GM18526 (cell line): Measurements from ENCODE around the gene KLHDC10.

Experiments
- POLR2A ChIP-seq: IDR thresholded peaks from 3 replicates; pipeline ENCODE4 v1.6.1; 2011; ENCODE audit not compliant: insufficient read length; ENCODE audit errors: extremely low read depth

KLHDC10 gene

GRCh38 chr7:130112093-130112492 lies 41.8 kb downstream of the KLHDC10 start:
- no peak for TF ChIP-seq POLR2A

DNA sequence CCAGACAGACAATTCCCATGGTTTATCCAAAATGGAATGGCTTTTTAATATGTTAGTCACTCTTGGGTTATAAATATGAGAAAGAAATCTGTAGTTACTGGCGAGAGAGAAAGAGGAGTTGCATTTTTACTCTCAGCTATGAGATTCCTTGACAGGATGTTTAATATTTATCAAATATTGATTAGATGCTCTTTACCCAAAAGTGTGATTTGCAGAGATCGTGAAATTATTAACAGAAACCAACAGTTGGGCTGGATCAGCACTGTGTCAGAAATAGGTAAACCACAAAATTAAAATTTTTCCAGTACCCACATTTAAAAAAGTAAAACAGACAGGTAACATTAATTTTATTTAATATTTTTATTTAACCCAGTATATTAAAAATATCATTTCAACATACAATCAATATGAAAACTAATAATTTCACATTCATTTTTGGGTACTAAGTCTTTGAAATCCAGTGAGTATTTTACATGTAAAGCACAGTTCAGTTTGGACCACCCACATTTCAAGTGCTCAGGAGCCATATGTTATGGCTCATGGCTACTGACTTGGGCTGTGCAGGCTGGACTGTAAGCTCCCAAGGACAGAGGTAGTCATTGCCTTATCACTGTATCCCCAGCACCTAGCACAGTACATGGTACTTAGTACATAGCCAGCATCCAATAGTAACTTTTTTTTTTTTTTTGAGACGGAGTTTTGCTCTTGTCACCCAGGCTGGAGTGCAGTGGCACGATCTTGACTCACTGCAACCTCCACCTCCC lies 42.5 kb downstream of the KLHDC10 start:
- TF ChIP-seq POLR2A, result no peak

GRCh38 chr7:130113887-130114286 lies 43.6 kb downstream of the KLHDC10 start:
- no peak for TF ChIP-seq POLR2A

GRCh38 chr7:130114374-130114773 lies 44.0 kb downstream of the KLHDC10 start:
- TF ChIP-seq POLR2A, result no peak

DNA sequence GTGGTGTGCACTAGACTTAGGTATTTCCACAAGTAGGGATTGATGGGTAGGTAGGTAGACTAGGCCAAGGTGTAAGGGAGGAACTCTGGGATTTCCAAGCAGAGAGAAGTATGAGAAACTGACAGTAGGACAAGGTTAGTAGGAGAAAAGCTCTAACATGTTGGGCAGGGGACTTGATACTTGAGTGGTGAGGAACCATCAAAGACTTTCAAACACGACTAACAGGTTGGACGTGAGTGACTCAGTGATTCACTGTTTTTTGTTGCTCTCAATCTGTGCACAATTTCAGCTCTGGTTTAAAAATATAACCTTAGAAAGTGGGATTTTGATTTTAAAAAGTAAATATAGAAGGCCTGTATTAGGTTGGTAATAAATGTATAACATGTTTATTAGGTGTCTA lies 44.4 kb downstream of the KLHDC10 start:
- TF ChIP-seq POLR2A, result no peak

GRCh38 chr7:130118294-130118693 lies 48.0 kb downstream of the KLHDC10 start:
- TF ChIP-seq POLR2A, result no peak

DNA sequence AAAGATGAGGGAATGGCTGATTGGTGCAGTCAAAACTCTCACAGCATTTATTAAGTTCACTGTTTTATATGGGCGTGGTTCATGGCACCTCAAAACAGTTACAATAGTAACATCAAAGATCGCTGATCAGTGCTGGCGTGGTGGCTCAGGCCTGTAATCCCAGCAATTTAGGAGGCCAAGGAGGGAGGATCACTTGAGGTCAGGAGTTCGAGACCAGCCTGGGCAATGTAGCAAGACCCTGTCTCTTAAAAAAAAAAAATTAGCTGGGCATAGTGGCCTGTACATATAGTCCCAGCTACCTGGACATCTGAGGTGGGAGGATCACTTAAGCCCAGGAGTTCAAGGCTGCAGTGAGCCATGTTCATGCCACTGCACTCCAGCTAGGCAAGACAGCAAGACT lies 48.5 kb downstream of the KLHDC10 start:
- no peak for TF ChIP-seq POLR2A

- TF ChIP-seq POLR2A, result no peak
Observed at GRCh38 chr7:130123501-130123900, 53.2 kb downstream of the KLHDC10 start.

DNA sequence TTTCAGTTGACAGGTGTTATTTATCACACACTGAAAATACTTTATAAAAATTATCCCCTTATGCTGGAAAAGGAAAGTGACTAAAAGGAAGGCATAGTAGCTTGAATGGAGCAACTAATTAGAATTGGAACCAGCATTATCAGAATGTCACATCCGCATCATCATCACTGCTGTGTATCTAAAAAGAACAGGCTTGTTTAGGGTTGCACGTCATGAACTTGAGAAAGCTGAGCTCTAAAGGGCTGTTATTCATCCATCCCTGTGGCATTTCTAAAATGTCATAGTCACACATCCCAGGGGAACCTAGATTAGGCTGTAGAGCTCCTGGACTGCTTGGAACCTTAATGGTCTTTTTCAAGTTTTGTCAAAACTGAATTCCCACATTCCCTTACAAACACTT lies 54.4 kb downstream of the KLHDC10 start:
- TF ChIP-seq POLR2A, result no peak

DNA sequence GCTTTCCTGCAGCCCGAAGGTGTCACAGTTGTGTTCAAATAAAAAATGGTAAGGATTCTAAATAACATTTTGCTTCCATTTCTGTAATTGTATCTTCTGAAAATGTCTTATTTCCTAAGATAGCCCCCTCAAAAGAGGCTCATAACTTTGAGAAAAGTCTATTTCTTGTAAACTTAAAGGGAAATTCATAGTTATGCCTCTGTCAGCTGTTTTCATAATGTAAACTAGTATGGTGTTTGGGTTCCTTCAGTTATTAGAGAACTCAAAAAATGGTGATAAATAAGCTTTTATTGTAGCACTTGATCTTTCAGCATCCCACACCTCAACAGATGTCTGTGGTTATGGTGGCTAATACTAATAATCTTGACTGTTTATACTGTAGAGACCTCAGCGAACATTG lies 57.1 kb downstream of the KLHDC10 start:
- TF ChIP-seq POLR2A, result no peak

DNA sequence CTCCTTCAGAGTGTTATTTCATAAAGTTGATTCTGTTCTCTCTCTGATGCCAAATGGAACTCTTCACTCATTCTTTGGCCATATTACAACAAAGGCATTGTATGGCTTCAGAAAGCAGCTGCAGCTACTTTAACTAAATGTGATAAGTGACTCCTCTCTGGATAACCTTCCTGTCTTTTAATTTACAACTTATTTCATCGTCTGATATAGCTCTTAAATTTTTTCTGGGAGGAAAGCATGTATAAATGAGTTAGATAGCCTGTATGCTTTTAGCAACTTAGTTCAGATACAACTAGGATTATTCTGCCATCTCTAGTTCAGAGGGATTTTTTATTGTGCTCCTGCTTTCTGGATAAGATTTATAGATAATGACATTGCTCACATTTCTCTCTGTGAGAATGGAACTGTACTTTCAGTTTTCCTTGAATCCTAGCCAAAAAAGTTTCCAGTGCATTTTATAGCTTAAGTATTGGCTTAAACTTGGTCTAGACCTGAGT lies 57.5 kb downstream of the KLHDC10 start:
- TF ChIP-seq POLR2A, result no peak

- no peak for TF ChIP-seq POLR2A
Observed at GRCh38 chr7:130129011-130129411, 58.7 kb downstream of the KLHDC10 start.

GRCh38 chr7:130131191-130131834 lies 61.0 kb downstream of the KLHDC10 start:
- TF ChIP-seq POLR2A, result no peak

- no peak for TF ChIP-seq POLR2A
Observed at GRCh38 chr7:130131964-130132875, 61.9 kb downstream of the KLHDC10 start.

DNA sequence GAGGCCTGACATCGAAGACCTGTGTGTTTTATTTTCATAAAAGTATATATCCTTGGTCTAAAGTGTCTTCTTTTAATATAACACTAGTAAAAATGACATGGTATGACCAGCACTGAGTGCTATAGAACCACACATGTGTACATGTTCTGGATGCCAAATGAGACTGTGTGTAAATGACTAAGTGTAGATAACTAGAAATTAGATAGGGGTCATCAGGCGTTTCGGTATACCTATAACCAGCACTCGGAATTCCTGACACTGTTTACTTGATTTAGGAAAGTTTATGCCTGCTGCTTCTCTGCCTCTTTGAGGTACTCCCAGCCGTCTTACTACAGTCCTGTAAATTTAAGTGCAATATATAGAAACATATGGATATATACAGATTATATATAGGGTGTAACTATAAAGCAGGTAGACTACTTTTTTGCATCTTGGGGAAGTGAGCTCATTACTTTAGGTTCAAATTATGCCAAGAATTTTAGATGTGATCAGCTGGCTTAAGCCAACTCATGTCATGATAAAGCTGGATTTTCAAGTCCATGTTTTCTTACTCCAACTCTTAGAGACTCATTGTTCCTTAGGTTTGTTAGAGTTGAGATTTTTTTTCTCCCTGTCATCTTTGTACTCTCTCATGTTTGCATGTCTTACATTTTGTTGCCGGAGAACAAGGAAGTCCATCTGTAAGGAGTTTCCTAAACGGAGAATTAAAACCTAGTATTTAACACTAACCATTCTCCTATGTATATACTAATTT lies 62.9 kb downstream of the KLHDC10 start:
- TF ChIP-seq POLR2A, result no peak
